ENCODE data around the gene CMTM7. TPM values are rescaled to one million over a fixed set of nuclear protein-coding genes. Genes with fewer than 3 reads are reported as not detected.
A peak's percentile ranks its signal among the peaks of the same experiment; 100 is the strongest.

The CMTM7 gene
- total RNA-seq, 3 donors from 2014 or later = 3.6 to 5.1 (median 4.8) TPM

DNA sequence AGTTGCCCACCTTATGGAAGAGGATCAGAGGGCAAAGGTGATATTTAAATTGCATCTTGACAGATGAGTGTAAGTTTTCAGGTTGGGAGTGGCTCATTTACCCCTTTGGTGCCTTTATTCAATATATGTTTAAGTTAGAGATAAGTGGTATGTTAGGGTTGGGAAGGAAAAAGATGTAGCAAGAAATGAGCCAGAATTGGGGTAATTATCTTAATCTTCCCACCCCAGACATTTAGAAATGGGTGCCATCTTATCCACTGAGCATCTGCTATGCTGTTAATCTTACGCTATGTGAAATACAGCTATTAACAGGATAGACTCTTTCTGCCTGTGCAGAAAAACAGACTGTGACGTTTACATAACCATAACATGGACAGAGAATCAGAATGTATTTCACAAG lies 6.3 kb downstream of the CMTM7 start:
- H3K36me3 ChIP-seq (ENCODE audit: low read depth) = no peaks in the 10 kb centered on the region
- H3K4me3 ChIP-seq = no peak overlapping the region
- no peaks in the 10 kb centered on the region for H3K9me3 ChIP-seq
- ATAC-seq = no peak
- intact Hi-C loops (cut with DNase I, micrococcal nuclease) = no loop called here
- DNase-seq = no peak
- TF ChIP-seq, protein P1, sequence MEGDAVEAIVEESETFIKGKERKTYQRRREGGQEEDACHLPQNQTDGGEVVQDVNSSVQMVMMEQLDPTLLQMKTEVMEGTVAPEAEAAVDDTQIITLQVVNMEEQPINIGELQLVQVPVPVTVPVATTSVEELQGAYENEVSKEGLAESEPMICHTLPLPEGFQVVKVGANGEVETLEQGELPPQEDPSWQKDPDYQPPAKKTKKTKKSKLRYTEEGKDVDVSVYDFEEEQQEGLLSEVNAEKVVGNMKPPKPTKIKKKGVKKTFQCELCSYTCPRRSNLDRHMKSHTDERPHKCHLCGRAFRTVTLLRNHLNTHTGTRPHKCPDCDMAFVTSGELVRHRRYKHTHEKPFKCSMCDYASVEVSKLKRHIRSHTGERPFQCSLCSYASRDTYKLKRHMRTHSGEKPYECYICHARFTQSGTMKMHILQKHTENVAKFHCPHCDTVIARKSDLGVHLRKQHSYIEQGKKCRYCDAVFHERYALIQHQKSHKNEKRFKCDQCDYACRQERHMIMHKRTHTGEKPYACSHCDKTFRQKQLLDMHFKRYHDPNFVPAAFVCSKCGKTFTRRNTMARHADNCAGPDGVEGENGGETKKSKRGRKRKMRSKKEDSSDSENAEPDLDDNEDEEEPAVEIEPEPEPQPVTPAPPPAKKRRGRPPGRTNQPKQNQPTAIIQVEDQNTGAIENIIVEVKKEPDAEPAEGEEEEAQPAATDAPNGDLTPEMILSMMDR (IDR thresholded peaks at IDR 0.05) = no peak
- H3K4me1 ChIP-seq (ENCODE audit: low read depth) = peaks cover 9% of the 10 kb centered on the region

DNA sequence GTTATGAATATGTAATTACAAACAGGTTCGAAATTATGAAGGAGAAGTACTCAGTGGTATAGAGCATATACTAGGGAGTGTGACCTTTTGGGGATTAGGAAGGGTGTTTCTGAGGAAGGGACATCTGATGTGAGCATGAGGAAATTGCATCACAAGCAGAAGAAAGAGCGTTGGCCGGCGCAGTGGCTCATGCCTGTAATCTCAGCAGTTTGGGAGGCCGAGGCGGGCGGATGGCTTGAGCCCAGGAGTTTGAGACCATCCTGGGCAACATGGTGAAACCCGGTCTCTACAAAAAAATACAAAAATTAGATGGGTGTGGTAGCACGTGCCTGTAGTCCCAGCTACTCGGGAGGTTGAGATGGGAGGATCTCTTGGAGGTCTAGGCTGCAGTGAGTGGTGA lies 6.9 kb downstream of the CMTM7 start:
- Histone ChIP-seq H3K4me1 (ENCODE audit: low read depth) (peaks cover 9% of the 10 kb centered on the region), H3K9me3 (no peaks in the 10 kb centered on the region), H3K36me3 (ENCODE audit: low read depth) (no peaks in the 10 kb centered on the region), H3K4me3 (no peak overlapping the region)
- TF ChIP-seq, protein P1 (IDR thresholded peaks at IDR 0.05) = no peak
- ATAC-seq (no peak), DNase-seq (no peak)
- intact Hi-C loops (cut with DNase I, micrococcal nuclease) = no loop called here

DNA sequence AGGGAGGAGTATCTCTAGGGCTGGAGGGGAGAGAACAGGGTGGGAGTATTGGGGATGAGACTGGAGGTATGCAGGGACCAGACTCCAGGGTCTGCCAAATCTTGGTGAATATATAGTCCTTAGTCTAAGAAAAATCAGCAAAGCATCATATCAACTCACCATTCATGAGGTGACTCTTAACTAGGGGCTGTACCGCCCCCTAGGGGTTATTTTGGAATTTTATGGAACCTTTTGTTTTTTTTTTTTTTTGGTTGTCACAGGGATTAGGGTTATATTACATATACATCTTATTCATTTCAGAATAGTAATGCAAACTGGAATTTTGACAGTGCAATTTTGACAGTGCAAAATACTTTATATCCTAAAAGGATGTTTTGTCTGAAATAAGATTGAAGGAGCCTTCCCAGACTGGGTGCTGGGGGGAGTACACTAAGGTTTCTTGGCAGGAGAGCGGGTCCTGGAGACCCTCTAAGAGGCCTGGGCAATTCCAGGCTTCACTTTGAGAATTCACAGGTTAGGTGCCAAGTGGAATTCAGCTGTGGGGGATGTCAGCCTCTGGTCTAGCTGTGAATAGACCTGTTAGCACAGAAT lies 7.5 kb downstream of the CMTM7 start:
- intact Hi-C loops (cut with DNase I, micrococcal nuclease) = no loop called here
- DNase-seq = peak in 1 of 3 donors; percentile 74
- Histone ChIP-seq H3K9me3 (no peaks in the 10 kb centered on the region), H3K36me3 (ENCODE audit: low read depth) (no peaks in the 10 kb centered on the region), H3K4me1 (ENCODE audit: low read depth) (peaks cover 9% of the 10 kb centered on the region), H3K4me3 (no peak overlapping the region)
- ATAC-seq = peak; percentile 19
- TF ChIP-seq, protein P1 (IDR thresholded peaks at IDR 0.05) = peak; percentile 7

DNA sequence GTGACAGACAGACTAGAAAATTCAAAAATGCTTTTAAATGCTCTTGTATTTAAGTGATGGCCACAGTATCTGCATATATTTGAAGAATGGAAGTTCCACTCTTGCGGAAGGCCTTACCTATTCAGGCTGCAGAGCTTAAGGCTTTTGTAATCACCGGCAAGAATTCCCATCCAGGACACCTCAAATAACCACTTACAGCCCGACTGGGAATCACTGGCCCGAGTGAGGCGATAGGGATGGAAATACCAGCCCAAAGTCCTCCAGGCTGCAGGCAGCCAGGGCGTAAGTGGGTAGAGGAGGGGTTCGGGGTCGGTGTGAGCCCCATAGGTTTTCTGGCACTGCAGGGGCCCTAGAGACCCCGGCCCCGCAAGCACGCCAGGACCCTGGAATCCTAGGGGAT lies 9.5 kb downstream of the CMTM7 start:
- DNase-seq = no peak
- H3K9me3 ChIP-seq = no peaks in the 10 kb centered on the region
- TF ChIP-seq, protein P1 (IDR thresholded peaks at IDR 0.05) = no peak
- no peaks in the 10 kb centered on the region for H3K36me3 ChIP-seq (ENCODE audit: low read depth)
- peak; percentile 6 for ATAC-seq
- H3K4me1 ChIP-seq (ENCODE audit: low read depth) = peaks cover 15% of the 10 kb centered on the region
- H3K4me3 ChIP-seq = no peak overlapping the region
- intact Hi-C loops (cut with DNase I, micrococcal nuclease) = no loop called here

DNA sequence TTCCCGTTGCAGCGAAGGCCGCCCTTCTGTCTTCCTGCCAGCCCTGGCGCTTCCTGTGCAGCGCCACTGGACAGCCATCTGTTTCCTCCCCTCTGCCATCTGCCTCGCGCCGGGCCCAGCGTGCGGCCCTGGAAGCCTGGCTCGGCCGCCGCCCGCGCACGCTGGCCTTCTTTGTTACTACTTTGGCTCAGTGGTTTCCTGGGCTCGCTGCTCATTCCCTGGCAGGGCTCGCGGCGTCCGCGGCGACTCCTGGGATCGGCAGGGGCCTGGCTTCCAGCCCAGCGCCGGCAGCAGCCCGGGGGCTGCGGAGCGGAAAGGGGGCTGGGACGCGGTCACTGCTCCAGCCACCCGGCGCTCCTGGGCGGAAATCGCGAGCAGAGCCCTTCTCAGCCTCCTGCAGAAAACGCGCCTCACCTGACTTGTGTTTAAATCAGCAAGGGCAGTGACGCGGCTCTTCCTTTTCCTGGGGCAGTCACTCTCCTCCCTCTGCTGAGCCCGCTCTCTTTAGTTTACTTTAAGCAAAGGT lies 10.0 kb downstream of the CMTM7 start:
- H3K4me1 ChIP-seq (ENCODE audit: low read depth) = peaks cover 15% of the 10 kb centered on the region
- DNase-seq = peak; percentile 76 to 85 (median 80)
- H3K36me3 ChIP-seq (ENCODE audit: low read depth) = no peaks in the 10 kb centered on the region
- ATAC-seq = peak; percentile 88
- H3K9me3 ChIP-seq = no peaks in the 10 kb centered on the region
- peak overlapping the region; percentile 26 for H3K4me3 ChIP-seq
- TF ChIP-seq, protein P1 (IDR thresholded peaks at IDR 0.05) = no peak
- intact Hi-C loops (cut with DNase I, micrococcal nuclease) = no loop called here

All from mucosa of descending colon (tissue), 3 donors.